ENCODE data around the gene ZFYVE27. TPM values are rescaled to one million over a fixed set of nuclear protein-coding genes. Genes with fewer than 3 reads are reported as not detected.

ZFYVE27 gene
- total RNA-seq, 1 experiment from 2014 or later: 26.0 TPM

GRCh38 chr10:97796651-97797050 lies 59.7 kb downstream of the ZFYVE27 start:
- Mint-ChIP-seq H3K27ac (no peak overlapping the region), H3K9me3 (peaks cover 24% of the 10 kb centered on the region), H3K4me1 (0 out of 2 replicates have a peak, but pooled peaks cover 4% of the 10 kb centered on the region), H3K4me3 (no peak overlapping the region), H3K27me3 (ENCODE audit: low read depth) (peaks cover 2% of the 10 kb centered on the region; the same call in 1 of the 2 replicates), H3K36me3 (no peaks in the 10 kb centered on the region)
- TF ChIP-seq ZNF423 (CRISPR knock-in tag; IDR thresholded peaks at IDR 0.05) (no peak), PRRX2 (CRISPR knock-in tag; IDR thresholded peaks at IDR 0.05) (no peak), SMAD3 (CRISPR knock-in tag; IDR thresholded peaks at IDR 0.05; ENCODE audit: borderline replicate concordance) (no peak), IRF1 (CRISPR knock-in tag; IDR thresholded peaks at IDR 0.05) (no peak), TEAD1 (CRISPR knock-in tag; IDR thresholded peaks at IDR 0.05) (no peak)
- no peak for DNase-seq (ENCODE audit: low spot score)
- CTCF ChIA-PET: interaction anchor here (0.7 to 1.3 kb wide), 3 partner anchors 21 to 114 kb away, joined by 3 read pairs; partner anchors contain the start of gene AVPI1
- POLR2A ChIA-PET: no interaction called here
- no peak for ATAC-seq

GRCh38 chr10:97798958-97799610 lies 62.2 kb downstream of the ZFYVE27 start:
- Mint-ChIP-seq H3K4me1 (no peaks in the 10 kb centered on the region), H3K36me3 (no peaks in the 10 kb centered on the region), H3K27ac (no peak overlapping the region), H3K4me3 (no peak overlapping the region), H3K27me3 (ENCODE audit: low read depth) (peaks cover 2% of the 10 kb centered on the region; the same call in 1 of the 2 replicates), H3K9me3 (peaks cover 24% of the 10 kb centered on the region)
- DNase-seq (ENCODE audit: low spot score) (no peak), ATAC-seq (no peak)
- no peak for TF ChIP-seq ZNF416 (CRISPR knock-in tag; IDR thresholded peaks at IDR 0.05)
- CTCF ChIA-PET: no interaction called here
- POLR2A ChIA-PET: no interaction called here

- no peaks in the 10 kb centered on the region for H3K36me3 Mint-ChIP-seq
- TF ChIP-seq ZNF423 (CRISPR knock-in tag; IDR thresholded peaks at IDR 0.05) (no peak), SP1 (CRISPR knock-in tag; conservative IDR thresholded peaks at IDR 0.05) (no peak), AFF4 (CRISPR knock-in tag; IDR thresholded peaks at IDR 0.05; ENCODE audit: borderline replicate concordance) (no peak), ZNF425 (CRISPR knock-in tag; conservative IDR thresholded peaks at IDR 0.05) (no peak), SMAD3 (CRISPR knock-in tag; IDR thresholded peaks at IDR 0.05; ENCODE audit: borderline replicate concordance) (no peak), CBFB (CRISPR knock-in tag; IDR thresholded peaks at IDR 0.05; ENCODE audit: low read depth) (no peak), ZNF138 (CRISPR knock-in tag; conservative IDR thresholded peaks at IDR 0.05) (no peak), ZNF416 (CRISPR knock-in tag; IDR thresholded peaks at IDR 0.05) (no peak), OVOL2 (CRISPR knock-in tag; IDR thresholded peaks at IDR 0.05; ENCODE audit: borderline replicate concordance) (no peak), E2F4 (CRISPR knock-in tag; IDR thresholded peaks at IDR 0.05; ENCODE audit: borderline replicate concordance, low read depth) (no peak), MLX (CRISPR knock-in tag; IDR thresholded peaks at IDR 0.05) (no peak), ZNF281 (CRISPR knock-in tag; IDR thresholded peaks at IDR 0.05) (no peak), ZNF232 (CRISPR knock-in tag; IDR thresholded peaks at IDR 0.05) (no peak), FOXP1 (CRISPR knock-in tag; IDR thresholded peaks at IDR 0.05; ENCODE audit: borderline replicate concordance) (no peak)
Measured at GRCh38 chr10:97800474-97800873, 63.5 kb downstream of the ZFYVE27 start.

More at GRCh38 chr10:97800474-97800873, 63.5 kb downstream of the ZFYVE27 start:
- POLR2A ChIA-PET: no interaction called here
- no peak overlapping the region for H3K4me3 Mint-ChIP-seq
- ATAC-seq (no peak), DNase-seq (ENCODE audit: low spot score) (no peak)
- peaks cover 2% of the 10 kb centered on the region; the same call in 1 of the 2 replicates for H3K27me3 Mint-ChIP-seq (ENCODE audit: low read depth)
- H3K4me1 Mint-ChIP-seq: peaks cover 8% of the 10 kb centered on the region
- H3K9me3 Mint-ChIP-seq: peaks cover 24% of the 10 kb centered on the region
- no peak overlapping the region for H3K27ac Mint-ChIP-seq
- CTCF ChIA-PET: no interaction called here

Data from WTC11 (cell line).